ENCODE data around the gene FAM118B.

FAM118B gene

DNA sequence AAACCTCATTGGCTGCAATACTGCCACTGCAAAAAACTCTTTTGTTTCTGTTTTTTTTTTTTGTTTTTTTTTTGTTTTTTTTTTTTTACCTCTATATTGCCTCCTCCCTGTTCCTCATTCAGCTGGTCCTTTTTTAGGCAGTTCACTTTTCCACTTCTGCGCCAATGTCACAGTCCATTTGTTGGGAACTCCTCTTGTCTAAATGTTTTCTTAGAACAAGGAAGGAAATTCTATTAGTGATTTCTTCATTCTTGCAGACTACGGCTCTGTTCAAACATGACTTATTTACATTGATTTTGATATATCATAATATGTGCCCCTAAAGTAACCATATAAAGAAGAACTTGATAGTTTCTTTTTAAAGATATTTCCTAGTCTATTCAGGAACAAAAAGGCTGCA, 2.9 kb downstream of the FAM118B start:
- Histone ChIP-seq H3K9ac (no peak overlapping the region), H3K4me3 (ENCODE audit: low read depth, low read length) (no peak overlapping the region), H3K27me3 (ENCODE audit: control insufficient read depth, insufficient read depth, low read length) (no peaks in the 10 kb centered on the region), H3K27ac (no peak overlapping the region), H2AFZ (no peak overlapping the region), H3K79me2 (peaks cover 8% of the 10 kb centered on the region), H3K4me1 (peaks cover 3% of the 10 kb centered on the region), H3K9me3 (ENCODE audit: control insufficient read depth, low read length) (no peaks in the 10 kb centered on the region), H3K36me3 (ENCODE audit: control insufficient read depth, insufficient read depth, low read length) (no peaks in the 10 kb centered on the region), H3K4me2 (ENCODE audit: low read length) (no peak overlapping the region)
- TF ChIP-seq, protein P1, sequence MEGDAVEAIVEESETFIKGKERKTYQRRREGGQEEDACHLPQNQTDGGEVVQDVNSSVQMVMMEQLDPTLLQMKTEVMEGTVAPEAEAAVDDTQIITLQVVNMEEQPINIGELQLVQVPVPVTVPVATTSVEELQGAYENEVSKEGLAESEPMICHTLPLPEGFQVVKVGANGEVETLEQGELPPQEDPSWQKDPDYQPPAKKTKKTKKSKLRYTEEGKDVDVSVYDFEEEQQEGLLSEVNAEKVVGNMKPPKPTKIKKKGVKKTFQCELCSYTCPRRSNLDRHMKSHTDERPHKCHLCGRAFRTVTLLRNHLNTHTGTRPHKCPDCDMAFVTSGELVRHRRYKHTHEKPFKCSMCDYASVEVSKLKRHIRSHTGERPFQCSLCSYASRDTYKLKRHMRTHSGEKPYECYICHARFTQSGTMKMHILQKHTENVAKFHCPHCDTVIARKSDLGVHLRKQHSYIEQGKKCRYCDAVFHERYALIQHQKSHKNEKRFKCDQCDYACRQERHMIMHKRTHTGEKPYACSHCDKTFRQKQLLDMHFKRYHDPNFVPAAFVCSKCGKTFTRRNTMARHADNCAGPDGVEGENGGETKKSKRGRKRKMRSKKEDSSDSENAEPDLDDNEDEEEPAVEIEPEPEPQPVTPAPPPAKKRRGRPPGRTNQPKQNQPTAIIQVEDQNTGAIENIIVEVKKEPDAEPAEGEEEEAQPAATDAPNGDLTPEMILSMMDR (IDR thresholded peaks at IDR 0.05): no peak

DNA sequence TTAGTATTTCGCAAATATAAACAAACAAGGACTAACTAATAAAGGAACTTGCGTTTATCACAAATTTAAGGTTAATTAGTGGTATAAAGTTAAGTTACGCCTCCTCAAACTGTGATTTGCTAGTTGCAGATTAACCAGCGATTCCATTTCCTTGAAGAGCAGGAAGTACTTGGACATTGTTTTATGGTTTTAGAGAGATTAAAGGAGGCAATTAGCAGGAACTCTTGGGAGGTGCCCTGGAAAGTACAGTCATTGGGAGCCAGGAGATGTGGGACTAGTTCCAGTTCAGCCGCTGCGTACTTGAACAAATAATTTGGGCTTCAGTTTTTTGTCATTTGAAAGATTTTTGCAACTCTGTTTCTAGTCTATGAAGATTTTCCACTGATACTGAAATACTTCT, 3.3 kb downstream of the FAM118B start:
- Histone ChIP-seq H3K36me3 (ENCODE audit: control insufficient read depth, insufficient read depth, low read length) (no peaks in the 10 kb centered on the region), H3K4me1 (peaks cover 3% of the 10 kb centered on the region), H3K9ac (no peak overlapping the region), H3K27ac (no peak overlapping the region), H3K4me3 (ENCODE audit: low read depth, low read length) (no peak overlapping the region), H3K4me2 (ENCODE audit: low read length) (no peak overlapping the region), H3K79me2 (peaks cover 9% of the 10 kb centered on the region), H3K9me3 (ENCODE audit: control insufficient read depth, low read length) (no peaks in the 10 kb centered on the region), H3K27me3 (ENCODE audit: control insufficient read depth, insufficient read depth, low read length) (no peaks in the 10 kb centered on the region), H2AFZ (no peak overlapping the region)
- TF ChIP-seq, protein P1 (IDR thresholded peaks at IDR 0.05): no peak

DNA sequence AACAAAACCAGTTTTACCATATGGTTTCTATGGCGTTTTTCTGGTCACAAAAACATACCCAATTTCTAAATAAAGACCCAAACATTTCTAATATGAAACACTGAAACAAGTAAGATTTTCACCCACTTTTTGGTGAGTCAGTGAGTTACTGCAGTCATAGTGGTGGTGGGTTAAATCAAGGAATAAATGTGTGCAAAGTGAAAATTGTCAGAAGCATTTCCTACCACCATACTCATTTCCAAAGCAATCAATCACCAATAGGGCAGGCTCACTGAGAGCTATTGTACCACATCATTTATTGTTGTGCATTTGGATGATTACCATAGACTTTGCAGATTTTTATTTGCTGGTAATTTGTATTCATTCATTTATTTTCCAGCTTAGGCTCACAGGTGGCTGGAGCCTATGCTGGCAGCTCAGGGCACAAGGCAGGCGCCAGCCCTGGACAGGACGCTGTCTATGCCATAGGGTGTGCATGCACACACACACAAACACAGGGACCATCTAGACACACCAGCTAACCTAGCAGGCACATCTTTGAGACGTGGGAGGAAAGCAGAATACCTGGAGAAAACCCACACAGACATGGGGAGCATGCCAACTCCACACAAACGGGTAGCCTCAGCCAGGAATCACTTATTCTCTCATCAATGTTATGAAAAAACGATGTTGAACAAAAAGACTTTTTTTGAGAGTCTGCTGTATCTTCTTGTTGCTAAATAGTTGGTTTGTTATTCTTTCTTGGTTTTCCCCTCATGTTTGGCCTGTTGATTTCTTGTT, 5.1 kb downstream of the FAM118B start:
- Histone ChIP-seq H3K9me3 (ENCODE audit: control insufficient read depth, low read length) (no peaks in the 10 kb centered on the region), H3K36me3 (ENCODE audit: control insufficient read depth, insufficient read depth, low read length) (no peaks in the 10 kb centered on the region), H3K9ac (no peak overlapping the region), H2AFZ (no peak overlapping the region), H3K4me3 (ENCODE audit: low read depth, low read length) (no peak overlapping the region), H3K27ac (no peak overlapping the region), H3K4me1 (peaks cover 3% of the 10 kb centered on the region), H3K27me3 (ENCODE audit: control insufficient read depth, insufficient read depth, low read length) (no peaks in the 10 kb centered on the region), H3K79me2 (peaks cover 17% of the 10 kb centered on the region), H3K4me2 (ENCODE audit: low read length) (no peak overlapping the region)
- TF ChIP-seq, protein P1 (IDR thresholded peaks at IDR 0.05): no peak

DNA sequence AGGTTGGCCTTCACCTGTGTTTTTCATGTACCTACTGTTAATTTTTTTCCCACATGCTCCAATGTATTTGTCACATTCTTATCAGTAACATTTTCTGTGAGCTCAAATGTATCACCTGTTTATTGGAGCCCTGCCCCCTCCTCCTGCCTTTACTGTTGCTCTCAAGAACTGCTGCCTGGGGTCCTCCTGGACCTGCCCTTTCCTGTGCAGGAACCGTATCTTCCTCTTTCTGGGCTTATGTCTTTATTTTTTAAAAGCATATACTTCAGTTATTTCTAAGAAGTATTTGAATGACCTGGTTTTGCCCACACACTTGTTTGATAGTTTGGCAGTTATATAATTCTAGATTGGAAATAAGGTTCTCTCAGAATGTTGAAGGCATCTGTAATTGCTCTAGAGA, 5.9 kb downstream of the FAM118B start:
- H3K79me2 ChIP-seq: peaks cover 22% of the 10 kb centered on the region
- H2AFZ ChIP-seq: no peak overlapping the region
- H3K4me3 ChIP-seq (ENCODE audit: low read depth, low read length): no peak overlapping the region
- peaks cover 3% of the 10 kb centered on the region for H3K4me1 ChIP-seq
- no peaks in the 10 kb centered on the region for H3K9me3 ChIP-seq (ENCODE audit: control insufficient read depth, low read length)
- H3K36me3 ChIP-seq (ENCODE audit: control insufficient read depth, insufficient read depth, low read length): no peaks in the 10 kb centered on the region
- H3K9ac ChIP-seq: no peak overlapping the region
- no peak overlapping the region for H3K4me2 ChIP-seq (ENCODE audit: low read length)
- TF ChIP-seq, protein P1 (IDR thresholded peaks at IDR 0.05): no peak
- no peak overlapping the region for H3K27ac ChIP-seq
- H3K27me3 ChIP-seq (ENCODE audit: control insufficient read depth, insufficient read depth, low read length): no peaks in the 10 kb centered on the region

DNA sequence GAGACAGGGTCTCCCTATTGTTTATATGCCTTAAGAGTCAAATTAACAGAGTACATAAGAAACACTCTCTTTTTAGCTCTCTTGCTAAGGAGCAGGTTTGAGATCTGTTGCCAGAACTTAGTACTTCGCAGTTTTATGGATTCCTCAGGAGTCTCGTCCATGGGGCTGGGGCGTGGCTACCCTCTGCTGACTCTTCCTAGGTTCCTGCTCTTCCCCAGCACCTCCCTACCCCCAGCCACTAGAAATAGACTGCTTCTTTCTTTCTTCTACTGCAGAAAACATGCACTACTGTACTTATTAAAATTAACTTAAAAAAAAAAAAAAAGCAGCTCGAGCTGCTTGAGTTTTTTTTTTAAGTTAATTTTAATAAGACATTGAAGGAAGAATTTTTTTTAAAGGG, 8.0 kb downstream of the FAM118B start:
- Histone ChIP-seq H3K27me3 (ENCODE audit: control insufficient read depth, insufficient read depth, low read length) (no peaks in the 10 kb centered on the region), H3K9me3 (ENCODE audit: control insufficient read depth, low read length) (no peaks in the 10 kb centered on the region), H3K4me3 (ENCODE audit: low read depth, low read length) (no peak overlapping the region), H3K4me1 (no peaks in the 10 kb centered on the region), H3K27ac (no peak overlapping the region), H2AFZ (no peak overlapping the region), H3K36me3 (ENCODE audit: control insufficient read depth, insufficient read depth, low read length) (no peaks in the 10 kb centered on the region), H3K9ac (no peak overlapping the region), H3K4me2 (ENCODE audit: low read length) (no peak overlapping the region), H3K79me2 (peaks cover 19% of the 10 kb centered on the region)
- TF ChIP-seq, protein P1 (IDR thresholded peaks at IDR 0.05): no peak

All from parathyroid adenoma (tissue), 2 donors.